Suppressor macrophage treated with lipopolysaccharide for 4 hours (primary cell): ENCODE data around the gene NWD2.

Source experiments
- DNase-seq: peaks from one replicate; pipeline ENCODE4 v3.0.0-alpha.2; 2020

NWD2 gene

DNA sequence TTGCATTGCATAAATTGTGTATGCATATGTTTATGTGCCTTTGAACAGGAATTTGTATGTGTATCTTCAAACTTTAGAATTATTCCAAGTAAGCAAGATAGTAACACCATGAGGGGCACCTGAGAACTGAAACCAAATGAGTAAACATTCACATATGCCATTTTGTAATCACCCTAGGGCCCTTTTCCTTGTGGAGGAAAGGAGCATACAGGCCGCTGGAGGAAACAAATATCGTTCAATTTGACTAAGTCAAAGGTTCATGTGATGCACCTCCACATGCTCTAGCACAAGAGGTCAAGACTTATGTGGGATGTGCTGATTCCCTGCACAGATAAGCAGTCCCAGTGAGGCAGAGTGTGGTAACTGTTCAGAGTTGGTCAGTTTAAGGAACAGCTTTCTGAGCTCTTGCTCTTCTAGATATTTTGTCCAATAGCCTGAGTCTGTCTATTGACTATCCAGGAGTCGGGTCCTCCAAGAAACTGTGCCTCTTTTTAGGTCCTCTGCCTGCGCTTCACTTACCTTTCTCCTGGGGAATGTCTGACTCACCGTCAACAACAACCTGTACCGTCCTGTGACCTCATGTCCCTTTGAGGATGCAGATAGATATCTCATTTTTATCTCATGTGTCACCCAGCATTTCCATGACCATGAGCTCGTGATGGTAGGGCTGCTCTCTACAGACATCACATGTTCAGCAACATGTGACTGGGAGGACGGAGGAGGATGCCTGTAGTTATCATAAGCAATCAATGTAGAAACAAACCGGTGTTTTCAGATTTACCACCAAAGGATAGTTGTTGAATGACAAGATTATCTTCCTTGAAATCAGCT, 196.9 kb downstream of the NWD2 start:
- no peak for DNase-seq

DNA sequence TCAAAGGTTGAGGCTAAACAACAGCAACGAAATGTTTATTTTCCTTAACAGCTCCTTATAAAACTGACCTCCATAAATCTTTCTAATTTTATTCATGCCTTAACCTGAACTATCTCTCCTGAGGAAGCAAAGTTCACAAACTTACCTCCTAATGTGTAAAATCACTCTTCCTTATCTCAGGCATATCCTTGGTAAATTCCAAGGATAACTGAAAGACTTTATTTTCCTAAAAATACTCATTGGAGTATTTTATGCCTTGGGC, 197.4 kb downstream of the NWD2 start:
- DNase-seq, result no peak

DNA sequence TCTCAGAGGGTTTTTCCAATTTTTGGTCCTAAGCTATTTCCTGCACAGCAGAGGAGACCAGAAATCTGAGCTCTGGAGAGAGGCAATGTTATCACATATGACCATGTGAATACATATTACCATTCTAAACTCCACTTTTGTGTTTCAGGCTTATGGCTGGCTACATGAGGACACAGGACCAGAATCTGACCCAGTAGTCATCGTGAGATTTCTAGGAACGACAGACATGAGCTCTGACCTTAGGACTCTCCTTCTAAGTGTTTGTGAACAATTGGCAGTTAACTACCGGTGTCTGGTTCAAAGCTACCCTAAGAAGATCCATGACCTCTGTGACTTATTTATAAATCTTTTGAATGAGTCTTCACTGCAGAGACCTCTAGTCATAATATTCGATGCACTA, 198.6 kb downstream of the NWD2 start:
- no peak for DNase-seq

DNA sequence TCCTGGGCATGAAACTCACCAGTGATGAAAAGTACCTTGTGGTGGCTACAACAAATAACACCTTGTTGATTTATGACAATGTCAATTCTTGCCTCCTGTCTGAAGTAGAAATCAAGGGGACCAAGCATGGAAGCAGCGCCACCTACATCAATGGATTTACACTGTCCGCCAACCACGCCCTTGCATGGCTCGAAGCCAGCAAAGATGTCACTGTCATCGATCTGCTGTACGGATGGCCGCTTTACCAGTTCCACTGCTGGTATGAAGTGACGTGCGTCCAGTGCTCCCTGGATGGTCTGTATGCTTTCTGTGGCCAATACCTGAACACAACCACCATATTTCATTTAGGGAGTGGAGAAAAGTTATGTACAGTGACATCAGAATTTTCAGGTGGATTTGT, 200.5 kb downstream of the NWD2 start:
- no peak for DNase-seq

DNA sequence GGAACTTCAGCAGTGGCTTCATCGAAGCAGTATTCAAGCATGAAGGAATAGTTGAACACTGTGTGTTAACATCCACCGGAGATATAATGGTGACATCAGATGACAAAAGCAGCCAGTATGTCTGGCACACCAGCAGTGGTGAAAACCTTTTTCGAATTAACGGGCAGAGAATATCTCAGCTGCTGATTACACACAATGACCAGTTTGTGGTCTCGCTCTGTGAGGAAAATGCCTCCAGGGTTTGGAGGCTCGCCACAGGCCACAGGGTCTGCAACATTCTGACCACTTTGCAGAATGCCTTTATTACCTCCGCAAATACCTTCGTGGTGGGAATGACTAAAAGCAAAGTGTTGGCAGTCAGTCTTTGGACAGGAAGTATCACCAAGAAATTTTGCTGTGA, 201.5 kb downstream of the NWD2 start:
- DNase-seq, result no peak

DNA sequence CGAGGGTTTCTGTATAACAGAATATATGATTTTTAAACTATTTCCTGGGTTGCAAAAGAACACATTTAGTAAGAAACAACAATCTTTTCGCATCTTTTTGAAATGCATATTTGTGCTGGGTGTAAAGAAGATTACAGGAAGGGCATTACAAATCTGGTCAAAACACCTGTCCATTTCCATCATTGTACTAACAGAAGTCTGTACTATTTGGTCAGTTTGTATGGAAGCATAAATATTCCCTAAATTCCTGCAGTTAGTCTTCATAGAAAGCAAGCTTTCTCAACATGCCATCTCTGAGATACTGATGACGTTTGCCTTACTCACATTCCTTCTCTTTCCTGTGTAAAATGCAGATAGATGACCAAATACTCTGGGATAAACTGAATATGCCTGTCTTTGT, 203.3 kb downstream of the NWD2 start:
- DNase-seq, result no peak

DNA sequence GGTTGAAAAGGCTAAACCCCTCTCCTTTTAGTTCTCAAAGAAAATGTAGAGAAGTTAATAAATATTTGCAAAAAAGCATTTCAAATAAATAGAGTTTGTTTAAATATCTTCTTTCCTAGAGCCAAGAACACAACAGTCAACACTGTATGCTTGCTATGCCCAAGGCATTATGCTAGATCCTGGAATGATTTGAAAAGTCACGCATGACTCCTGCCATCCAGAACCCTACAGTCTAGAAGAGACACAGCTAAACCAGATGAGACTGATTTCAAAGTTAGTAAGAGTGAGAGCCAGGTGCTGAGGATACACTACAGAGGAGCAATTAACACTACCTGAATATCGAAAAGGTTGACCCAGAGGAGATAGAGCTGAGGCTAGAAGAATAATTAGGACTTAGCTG, 205.8 kb downstream of the NWD2 start:
- no peak for DNase-seq

DNA sequence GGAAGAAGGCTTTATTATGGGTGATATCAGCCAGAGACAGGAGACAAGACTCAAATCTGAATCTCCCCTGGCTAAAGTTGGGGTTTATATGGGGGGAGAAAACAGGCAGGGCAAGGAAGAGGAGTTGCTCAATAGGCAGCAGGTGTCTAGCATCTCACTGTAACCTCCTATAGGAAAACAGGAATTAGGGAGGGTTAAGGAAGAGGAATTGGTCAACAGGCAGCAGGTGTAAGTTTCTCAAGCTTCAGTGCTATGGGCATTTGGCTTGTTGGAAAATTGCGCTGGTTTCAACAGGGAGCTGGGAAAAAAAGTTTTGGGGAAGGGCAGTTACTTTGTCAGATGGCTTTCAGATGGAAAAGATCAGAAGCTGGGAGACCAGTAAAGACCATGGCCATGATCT, 206.4 kb downstream of the NWD2 start:
- no peak for DNase-seq

DNA sequence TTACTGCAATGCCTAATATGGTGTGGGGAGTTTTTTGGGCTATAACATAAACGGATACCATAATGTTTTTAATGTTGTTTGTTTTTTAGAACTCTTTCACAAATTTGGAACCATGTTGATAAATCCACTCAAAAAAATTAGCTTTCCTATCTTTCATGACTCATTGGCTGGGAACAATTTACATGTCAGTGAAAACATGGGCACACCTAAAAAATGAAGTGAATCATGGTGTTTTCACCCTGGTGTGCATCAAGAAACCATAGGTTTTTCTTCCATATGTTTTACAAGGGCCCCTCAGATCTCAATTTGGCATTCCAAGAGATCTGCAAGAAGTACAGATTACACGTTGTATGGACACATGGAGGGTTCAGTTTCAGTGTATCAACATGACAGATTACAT, 207.1 kb downstream of the NWD2 start:
- DNase-seq, result no peak

DNA sequence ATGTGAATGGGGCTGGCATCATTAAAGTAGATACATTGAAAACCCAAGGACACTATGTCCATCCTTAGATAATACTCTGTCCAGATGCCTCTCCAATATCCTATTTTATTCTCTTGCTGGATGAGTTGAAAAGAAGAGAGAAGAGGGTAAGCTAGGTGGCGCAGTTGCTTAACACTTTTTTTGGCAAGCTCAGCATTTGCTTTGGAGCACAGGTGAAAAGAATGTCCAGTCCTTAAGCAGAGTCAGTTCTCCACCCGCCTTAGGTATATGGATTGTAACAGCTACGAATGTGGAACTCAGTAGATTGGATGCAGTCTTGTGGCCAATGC, 208.4 kb downstream of the NWD2 start:
- DNase-seq, result peak; percentile 60

DNA sequence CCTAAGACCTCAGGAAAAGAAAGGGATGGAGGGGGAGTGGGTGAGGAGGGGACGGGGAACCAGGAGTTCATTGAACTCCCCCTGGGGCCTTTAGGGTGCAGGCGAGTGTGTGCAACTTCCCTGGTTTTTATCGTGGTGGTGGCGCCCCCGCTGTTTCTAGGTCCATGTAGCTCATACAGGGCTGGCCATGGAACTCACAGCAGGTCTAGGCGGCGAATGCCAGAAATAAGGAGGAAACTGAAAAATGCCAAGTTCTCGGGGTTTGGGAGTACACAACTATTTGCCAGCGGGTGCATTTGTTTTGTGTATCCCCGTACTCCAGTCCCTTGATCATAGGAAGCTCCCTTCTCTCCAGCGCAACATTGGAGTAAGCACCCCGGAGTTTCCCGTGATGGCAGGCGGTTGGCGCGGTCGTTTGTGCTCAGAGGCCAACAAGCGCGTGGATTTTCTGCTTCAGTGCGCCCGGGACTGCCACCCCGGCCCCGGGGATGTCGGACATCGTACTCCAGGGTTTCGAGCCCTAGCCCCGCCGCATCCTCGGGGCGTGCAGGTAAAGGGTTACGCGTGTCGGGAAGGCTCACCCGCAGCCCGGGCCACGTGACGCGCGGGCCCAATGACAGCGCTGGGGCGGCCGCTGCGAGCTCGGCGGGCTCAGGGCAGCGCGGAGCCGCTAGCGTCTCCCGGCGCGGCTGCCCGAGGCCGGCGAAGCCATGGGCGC, 208.9 kb downstream of the NWD2 start:
- peak; percentile 42 for DNase-seq

DNA sequence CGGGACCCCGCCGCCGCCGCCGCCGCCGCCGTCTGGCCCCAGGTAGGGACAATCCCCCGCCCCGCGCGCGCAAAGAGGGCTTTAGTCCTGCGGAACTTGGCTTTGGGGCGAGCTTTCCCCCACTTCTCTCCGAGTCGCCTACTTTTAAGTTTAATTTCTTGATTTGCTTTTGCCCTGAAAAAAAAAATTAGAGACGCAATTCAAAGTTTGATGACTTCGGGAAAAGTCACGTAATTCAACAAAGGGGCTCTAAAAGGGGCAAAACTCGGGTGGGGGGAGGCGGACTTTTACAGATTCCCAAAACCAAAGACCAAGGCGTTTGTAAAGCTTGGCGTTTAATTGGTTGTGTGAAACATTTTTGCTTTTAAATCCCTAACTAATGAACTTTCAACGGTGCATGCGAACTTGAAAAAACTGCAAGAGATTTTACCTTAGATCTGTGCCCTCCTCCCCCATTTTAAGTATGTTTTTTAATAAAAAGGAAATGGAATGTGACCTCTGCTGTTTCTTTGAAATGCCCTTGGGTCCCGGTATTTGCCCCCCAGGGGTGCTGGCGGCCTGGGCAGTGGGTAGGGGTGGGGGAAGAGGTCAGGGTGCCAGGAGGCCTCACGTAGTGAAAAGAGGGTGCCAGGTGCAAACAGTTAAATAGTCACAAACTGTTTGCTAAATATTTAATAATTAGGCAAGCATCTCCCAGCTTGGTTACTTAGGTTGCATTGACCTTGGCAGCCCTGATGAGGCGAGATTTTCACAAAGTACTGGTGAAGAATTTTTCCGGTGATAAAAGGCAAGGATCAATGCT, 209.7 kb downstream of the NWD2 start:
- DNase-seq, result no peak

DNA sequence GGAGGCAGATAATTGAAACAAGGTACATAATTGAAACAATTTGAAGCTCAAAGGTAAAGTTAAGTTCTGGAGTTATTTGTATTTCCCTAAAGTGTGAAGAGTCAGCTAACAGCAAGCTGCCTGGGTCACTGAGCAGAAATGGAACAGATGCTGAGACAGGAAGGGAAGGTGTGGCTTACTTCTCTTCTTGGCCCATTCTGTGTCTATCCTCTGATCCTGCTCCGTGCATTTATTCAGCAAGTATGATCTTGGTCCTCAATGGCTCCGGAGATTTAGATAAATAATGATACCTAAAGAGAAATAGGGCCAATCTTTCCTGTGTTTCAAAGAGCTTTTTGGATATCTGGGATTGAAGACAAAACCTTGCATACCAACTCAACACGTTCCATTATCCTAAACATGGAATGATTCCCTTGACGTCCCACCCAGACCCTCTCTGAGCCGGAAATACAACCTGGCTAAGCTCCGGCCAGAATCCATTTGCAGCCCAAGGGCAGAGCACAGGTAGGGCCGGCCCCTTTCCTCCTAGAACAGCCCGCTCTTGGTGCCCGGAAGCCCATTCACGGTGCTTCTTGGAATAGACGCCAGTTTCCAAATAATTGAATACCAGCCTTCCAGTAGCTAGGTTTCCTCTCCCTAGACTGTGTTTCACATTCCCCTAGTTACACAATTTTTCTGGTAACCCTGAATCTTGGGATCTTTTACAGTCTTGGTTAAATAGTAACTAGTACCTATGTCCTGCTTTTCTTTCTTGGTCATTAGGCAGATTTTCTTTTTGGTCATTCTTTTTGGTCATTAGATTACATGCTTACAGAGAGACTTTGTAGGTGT, 211.0 kb downstream of the NWD2 start:
- DNase-seq, result no peak

DNA sequence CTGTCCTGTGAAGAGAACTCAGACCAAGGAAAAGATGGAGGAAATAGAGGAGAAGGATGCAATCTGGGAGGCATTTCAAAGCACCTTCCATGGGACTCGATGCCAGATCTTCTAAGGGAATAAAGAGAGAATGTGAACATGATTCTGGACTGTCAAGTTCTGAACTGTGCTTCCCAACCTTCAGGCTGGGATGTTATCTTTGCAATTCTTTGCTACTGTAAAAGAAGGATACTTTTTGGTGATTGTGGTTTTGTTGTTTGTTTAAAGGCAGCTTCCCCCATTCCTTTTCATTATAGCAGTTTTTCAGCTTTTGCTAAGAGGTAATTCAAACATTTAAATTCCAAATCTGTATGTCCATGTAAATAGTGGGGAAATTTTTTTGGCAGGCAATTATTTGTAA, 217.3 kb downstream of the NWD2 start:
- DNase-seq, result no peak

DNA sequence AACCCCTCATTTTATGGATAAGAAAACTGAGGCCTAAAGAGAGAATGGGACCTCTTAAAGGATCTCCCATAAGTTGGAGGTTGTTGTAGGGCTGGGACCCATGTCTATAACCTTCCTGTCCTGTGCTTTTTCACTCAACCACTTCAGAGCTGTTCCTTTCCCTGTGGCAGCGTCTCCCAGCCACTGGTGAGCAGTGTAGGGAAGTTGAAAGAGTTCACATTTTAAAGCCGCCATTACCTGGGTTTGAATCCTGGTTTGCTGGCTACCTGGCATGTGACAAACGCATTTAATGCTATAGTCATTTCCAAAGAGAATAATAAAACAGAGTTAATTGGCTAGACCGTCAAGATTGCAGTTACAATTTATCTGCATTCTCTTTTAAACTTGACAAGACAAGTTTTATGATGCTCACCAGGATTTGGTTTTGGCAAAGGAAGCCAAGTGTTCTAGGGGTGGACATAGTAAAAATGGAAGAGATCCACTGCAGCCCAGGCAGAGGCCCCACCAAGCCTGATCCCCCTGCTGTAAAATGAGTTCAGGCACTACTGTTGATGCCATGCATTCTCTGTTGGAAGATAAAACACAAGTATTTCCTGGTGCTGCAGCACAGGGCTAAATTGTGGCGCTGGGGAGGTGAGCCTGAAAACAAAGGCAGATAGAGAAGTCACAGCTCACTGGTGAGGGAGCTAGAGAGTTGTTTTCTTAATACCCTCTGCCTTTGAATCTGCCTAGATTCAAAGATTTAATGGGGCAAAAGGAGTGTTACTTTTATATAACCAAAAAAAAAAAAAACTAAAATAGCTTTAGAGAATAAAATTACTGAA, 218.7 kb downstream of the NWD2 start:
- no peak for DNase-seq

DNA sequence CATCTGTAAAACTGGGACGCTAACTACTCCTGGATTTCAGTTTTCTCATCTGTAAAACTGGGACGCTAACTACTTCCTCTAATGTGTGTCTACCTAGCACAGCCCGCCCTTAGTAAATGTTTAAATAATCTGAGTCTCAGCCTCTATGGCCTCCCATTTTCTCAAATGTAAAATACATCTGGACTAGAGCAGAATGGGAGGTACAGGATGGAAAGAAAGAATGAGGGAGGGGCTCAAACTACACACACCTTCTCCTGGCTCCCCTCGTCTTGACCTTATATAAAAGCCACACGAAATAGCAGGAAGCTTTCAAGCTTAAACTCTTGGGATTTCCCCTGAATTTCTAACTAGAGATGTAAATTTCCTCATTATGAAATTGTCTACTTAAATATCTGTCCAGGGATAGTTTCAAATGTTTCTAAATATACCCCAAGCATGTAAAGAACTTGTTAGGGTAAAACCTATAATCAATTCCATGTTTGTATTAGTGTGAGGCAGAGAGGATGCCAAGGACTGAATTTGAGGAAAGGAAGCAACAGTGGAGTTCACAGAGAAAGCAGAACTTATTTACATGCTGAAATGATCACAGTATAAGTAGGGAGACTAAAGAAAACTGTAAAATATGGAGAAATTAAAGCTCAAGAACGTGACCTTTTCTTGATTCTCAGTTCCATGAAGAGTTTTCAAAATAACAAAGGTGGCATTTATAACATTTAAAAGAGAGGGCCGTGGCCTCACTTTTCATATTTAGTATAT, 220.0 kb downstream of the NWD2 start:
- no peak for DNase-seq

DNA sequence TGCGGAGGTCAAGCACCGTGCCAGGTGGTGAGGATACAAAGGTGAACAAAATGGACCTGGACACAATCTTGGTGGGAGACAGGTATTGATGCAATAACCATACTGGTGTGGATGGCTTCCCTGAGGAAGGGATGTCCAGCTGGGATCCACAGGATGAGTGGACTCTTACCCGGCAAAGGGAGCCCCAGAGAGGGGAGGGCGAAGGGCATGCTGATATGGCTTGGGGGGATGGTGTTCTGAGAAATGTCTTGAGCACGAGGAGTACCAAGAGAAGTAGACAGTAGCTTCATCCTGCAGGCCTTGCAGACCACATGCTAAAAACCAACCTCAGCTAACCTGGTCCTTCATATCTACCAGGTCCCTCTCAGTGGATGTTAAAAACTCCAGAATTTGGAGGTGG, 220.8 kb downstream of the NWD2 start:
- DNase-seq, result no peak

DNA sequence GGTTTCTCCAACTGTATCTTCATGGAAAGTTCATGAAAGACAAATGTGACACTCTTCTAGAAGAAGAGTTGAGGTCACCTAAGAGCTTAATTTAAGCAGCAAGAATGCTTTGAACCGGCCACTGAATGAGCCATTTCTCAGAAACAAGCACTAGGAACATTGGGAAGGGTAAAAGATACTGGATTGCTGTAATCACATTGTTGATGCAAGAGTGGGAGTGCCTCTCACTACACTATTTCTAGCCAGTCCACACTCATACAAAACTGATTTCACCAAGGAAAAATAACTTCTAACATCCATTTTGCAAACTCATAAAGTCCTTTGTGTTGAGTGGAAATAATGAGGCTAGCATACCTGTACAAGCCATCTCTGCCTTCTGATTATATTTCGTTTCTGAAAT, 221.3 kb downstream of the NWD2 start:
- no peak for DNase-seq

DNA sequence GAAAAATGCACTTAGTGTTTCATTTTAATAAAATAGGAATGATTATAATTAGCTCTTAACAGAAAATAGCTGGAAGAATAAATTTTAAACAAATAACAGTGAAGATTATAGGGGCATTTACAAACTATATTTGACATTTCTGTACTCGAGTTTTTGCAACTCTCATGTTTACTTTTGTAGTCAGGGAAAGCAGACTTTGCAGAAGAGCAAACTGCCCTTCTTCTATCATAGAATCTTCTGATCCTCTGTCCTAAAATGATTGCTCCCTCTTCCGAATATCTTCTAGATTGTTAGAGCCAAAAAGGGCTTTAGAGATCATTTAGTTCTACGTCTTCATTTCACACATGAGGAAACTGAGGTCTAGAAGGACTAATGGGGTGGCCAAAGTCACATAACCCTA, 222.7 kb downstream of the NWD2 start:
- DNase-seq, result no peak

DNA sequence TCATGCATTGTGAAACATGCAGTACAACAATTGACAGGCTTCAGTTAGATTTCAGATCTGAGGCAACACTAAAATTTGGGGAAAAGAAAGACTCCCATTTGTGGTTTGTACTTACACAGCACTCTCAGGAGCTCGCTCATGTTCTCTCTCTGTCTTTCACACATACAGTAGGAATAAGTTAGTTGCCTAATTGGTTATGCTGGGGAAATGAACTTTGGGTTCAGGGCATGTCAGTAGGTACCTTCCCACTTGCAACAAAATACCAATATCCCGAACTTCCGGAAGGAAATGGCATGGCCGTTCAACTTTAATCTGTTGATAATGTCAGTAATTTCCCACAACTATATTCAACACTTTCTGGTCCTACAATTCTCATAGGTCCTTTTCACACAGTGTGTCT, 223.3 kb downstream of the NWD2 start:
- DNase-seq, result no peak

DNA sequence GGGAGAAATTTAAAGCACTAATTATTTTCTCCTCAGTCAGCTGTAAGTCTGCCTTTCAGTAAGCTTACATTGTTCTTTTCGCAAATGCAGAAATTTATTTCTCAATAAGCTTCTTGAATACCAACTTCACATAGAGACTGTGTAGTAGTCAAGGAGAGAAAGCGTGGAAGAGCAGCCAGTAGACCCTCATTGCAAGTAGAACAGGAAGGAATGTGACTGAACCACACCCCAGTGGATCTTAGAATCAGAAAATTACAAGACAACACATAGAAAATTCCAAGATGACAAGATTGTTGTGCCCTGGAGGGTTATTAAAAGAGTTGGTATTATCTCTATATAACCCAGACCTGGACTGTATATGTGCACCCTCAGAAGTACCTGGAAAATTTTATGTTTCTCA, 224.7 kb downstream of the NWD2 start:
- DNase-seq, result no peak

DNA sequence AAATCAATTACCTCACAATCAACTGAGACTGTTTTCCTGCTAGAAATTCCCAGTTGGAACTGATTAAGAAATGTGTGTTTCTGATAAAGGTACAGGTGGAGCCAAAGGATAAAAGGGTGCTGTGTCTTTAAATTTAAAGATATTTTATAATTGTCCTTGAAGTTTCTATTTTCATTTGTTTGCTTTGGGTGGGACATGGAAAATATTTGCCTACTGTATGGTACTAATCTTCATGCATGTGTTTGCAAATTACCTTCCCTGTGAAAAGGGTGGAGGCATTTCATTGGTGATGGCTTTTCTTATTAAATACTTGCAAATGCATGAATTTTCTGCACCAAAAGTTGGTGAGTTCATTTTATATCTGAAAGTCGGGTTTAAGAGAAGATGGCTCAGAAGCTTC, 225.7 kb downstream of the NWD2 start:
- DNase-seq, result no peak
